ENCODE data around the gene BCKDK. TPM values are rescaled to one million over a fixed set of nuclear protein-coding genes. Genes with fewer than 3 reads are reported as not detected.

The BCKDK gene
- total and polyA plus RNA-seq, 2 of the 13 experiments (the other 11 are each of a cell fraction or from before 2014, with no cell fraction given): 24.9 to 42.6 TPM

DNA sequence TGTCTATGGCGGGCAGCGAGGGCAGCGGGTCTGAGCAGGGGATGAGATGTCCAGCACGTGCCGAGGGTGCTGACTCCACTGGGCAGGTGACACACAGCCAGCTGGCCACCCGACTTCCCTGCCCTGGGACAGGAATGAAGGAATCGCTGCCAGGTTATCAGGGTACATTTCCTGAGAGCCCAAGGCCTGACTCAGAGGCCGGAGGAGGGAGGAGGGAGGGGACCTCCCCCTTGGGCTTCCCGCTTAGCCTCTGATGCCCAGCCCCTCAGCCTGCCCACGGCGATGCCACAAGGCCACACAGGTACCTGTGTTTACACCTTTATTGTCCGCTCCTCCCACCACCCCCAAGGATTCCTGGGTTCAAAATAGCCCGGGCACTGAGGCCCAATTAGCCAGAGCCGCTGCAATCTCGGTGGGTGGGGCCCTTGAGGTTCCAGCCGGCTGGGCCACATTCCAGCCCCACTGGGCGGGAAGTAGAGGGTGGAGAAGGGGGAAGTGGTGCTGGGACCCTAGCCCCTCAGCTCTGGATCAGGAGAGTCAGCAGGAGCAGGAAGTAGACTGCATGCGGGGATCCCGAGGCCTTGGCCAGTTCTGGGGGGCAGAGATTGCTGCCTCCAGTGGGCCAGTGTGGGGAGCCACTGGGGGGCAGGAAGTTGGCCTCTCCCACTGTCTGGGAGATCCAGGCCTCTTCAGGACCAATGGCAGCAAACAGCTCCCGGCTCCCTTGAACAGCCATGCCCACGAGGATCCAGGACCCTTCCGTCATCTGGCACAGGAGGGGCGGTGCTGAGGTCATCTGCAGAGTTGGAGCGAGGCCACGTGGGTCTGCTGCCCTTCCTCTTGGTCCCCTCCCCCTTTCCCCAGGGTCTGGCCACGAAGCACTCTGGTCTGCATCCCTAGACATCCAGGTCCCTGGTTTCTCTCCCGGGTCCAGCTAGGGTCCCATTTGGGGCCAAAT is 30.7 kb downstream of the BCKDK start (continued):
- TF ChIP-seq, protein P1, sequence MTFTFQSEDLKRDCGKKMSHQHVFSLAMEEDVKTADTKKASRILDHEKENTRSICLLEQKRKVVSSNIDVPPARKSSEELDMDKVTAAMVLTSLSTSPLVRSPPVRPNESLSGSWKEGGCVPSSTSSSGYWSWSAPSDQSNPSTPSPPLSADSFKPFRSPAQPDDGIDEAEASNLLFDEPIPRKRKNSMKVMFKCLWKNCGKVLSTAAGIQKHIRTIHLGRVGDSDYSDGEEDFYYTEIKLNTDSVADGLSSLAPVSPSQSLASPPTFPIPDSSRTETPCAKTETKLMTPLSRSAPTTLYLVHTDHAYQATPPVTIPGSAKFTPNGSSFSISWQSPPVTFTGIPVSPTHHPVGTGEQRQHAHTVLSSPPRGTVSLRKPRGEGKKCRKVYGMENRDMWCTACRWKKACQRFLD (CRISPR knock-in tag; IDR thresholded peaks at IDR 0.05; ENCODE audit: borderline replicate concordance): no peak; the same call in 1 of the 2 replicates
- TF ChIP-seq ETV6 (CRISPR knock-in tag; conservative IDR thresholded peaks at IDR 0.05): no peak
- TF ChIP-seq, protein P2, sequence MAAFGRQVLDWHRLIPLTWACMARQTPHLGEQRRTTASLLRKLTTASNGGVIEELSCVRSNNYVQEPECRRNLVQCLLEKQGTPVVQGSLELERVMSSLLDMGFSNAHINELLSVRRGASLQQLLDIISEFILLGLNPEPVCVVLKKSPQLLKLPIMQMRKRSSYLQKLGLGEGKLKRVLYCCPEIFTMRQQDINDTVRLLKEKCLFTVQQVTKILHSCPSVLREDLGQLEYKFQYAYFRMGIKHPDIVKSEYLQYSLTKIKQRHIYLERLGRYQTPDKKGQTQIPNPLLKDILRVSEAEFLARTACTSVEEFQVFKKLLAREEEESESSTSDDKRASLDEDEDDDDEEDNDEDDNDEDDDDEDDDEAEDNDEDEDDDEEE (CRISPR knock-in tag; IDR thresholded peaks at IDR 0.05): peak; percentile 70; the same call in 1 of the 2 replicates
- no peak for TF ChIP-seq CBX2 (IDR thresholded peaks at IDR 0.05; ENCODE audit: low read depth, low read length)
- no peak for TF ChIP-seq CBX2 (CRISPR knock-in tag; IDR thresholded peaks at IDR 0.05; ENCODE audit: low read depth)
- peak; percentile 95 for TF ChIP-seq BHLHE40 (IDR thresholded peaks at IDR 0.05; ENCODE audit: low read length)
- TF ChIP-seq PHF20 (CRISPR knock-in tag; IDR thresholded peaks at IDR 0.05): no peak; the same call in 1 of the 2 replicates
- TF ChIP-seq GTF3A (CRISPR knock-in tag; conservative IDR thresholded peaks at IDR 0.05): no peak
- no peak for TF ChIP-seq ZMYM2 (CRISPR knock-in tag; IDR thresholded peaks at IDR 0.05)
- TF ChIP-seq ZNF850 (CRISPR knock-in tag; conservative IDR thresholded peaks at IDR 0.05): no peak
- TF ChIP-seq, protein P3, sequence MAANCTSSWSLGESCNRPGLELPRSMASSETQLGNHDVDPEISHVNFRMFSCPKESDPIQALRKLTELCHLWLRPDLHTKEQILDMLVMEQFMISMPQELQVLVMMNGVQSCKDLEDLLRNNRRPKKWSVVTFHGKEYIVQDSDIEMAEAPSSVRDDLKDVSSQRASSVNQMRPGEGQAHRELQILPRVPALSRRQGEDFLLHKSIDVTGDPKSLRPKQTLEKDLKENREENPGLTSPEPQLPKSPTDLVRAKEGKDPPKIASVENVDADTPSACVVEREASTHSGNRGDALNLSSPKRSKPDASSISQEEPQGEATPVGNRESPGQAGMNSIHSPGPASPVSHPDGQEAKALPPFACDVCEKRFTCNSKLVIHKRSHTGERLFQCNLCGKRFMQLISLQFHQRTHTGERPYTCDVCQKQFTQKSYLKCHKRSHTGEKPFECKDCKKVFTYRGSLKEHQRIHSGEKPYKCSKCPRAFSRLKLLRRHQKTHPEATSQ (CRISPR knock-in tag; IDR thresholded peaks at IDR 0.05; ENCODE audit: borderline replicate concordance): no peak
- no peak for TF ChIP-seq ZNF768 (CRISPR knock-in tag; IDR thresholded peaks at IDR 0.05)
- TF ChIP-seq GATA4 (IDR thresholded peaks at IDR 0.05; ENCODE audit: borderline replicate concordance, low read depth): no peak
- TF ChIP-seq FOXK2 (IDR thresholded peaks at IDR 0.05): no peak
- no peak for TF ChIP-seq TBX3 (IDR thresholded peaks at IDR 0.05; ENCODE audit: borderline replicate concordance)
- TF ChIP-seq ZNF224 (CRISPR knock-in tag; IDR thresholded peaks at IDR 0.05): no peak
- TF ChIP-seq ZNF567 (CRISPR knock-in tag; IDR thresholded peaks at IDR 0.05; ENCODE audit: borderline replicate concordance): peak; percentile 43; the same call in 1 of the 2 replicates
- TF ChIP-seq DR1 (CRISPR knock-in tag; IDR thresholded peaks at IDR 0.05): no peak; the same call in 1 of the 2 replicates
- TF ChIP-seq, protein P4, sequence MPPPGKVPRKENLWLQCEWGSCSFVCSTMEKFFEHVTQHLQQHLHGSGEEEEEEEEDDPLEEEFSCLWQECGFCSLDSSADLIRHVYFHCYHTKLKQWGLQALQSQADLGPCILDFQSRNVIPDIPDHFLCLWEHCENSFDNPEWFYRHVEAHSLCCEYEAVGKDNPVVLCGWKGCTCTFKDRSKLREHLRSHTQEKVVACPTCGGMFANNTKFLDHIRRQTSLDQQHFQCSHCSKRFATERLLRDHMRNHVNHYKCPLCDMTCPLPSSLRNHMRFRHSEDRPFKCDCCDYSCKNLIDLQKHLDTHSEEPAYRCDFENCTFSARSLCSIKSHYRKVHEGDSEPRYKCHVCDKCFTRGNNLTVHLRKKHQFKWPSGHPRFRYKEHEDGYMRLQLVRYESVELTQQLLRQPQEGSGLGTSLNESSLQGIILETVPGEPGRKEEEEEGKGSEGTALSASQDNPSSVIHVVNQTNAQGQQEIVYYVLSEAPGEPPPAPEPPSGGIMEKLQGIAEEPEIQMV (CRISPR knock-in tag; IDR thresholded peaks at IDR 0.05; ENCODE audit: low read depth): no peak
- 0 out of 2 replicates have a peak, but pooled peaks have one; percentile 73 for TF ChIP-seq SMAD1 (CRISPR knock-in tag; IDR thresholded peaks at IDR 0.05; ENCODE audit: borderline replicate concordance, low read depth)
- no peak for TF ChIP-seq DNMT3B (CRISPR knock-in tag; conservative IDR thresholded peaks at IDR 0.05)
- no peak for TF ChIP-seq ZNF431 (CRISPR knock-in tag; IDR thresholded peaks at IDR 0.05; ENCODE audit: borderline replicate concordance, low read depth)
- TF ChIP-seq PHF5A (CRISPR knock-in tag; IDR thresholded peaks at IDR 0.05; ENCODE audit: low read depth, unreplicated experiment): no peak
- TF ChIP-seq ZNF629 (CRISPR knock-in tag; conservative IDR thresholded peaks at IDR 0.05): no peak
- TF ChIP-seq NFE2 (CRISPR knock-in tag; IDR thresholded peaks at IDR 0.05): no peak
- TF ChIP-seq SIN3A (IDR thresholded peaks at IDR 0.05; ENCODE audit: borderline replicate concordance, low read depth, low read length): peak; percentile 57; the same call in 1 of the 2 replicates
